ENCODE measurements around the gene B3GNT5.

The B3GNT5 gene

GRCh38 chr3:183283886-183284285 lies 30.8 kb downstream of the B3GNT5 start:
- H3K4me1 ChIP-seq (ENCODE audit: control insufficient read depth, insufficient read depth, low read length): peaks cover 47% of the 10 kb centered on the region
- no peak overlapping the region for H3K9ac ChIP-seq (ENCODE audit: low read depth, low read length)
- no peak overlapping the region for H3K4me3 ChIP-seq (ENCODE audit: low read length)
- no peaks in the 10 kb centered on the region for H3K9me3 ChIP-seq (replicated peaks; ENCODE audit: low read length)
- H3K4me2 ChIP-seq (ENCODE audit: low read length): no peak overlapping the region
- no peaks in the 10 kb centered on the region for H3K27me3 ChIP-seq (ENCODE audit: control insufficient read depth, insufficient read depth, low read length)
- H3K36me3 ChIP-seq (ENCODE audit: insufficient read depth, low read length): no peaks in the 10 kb centered on the region

DNA sequence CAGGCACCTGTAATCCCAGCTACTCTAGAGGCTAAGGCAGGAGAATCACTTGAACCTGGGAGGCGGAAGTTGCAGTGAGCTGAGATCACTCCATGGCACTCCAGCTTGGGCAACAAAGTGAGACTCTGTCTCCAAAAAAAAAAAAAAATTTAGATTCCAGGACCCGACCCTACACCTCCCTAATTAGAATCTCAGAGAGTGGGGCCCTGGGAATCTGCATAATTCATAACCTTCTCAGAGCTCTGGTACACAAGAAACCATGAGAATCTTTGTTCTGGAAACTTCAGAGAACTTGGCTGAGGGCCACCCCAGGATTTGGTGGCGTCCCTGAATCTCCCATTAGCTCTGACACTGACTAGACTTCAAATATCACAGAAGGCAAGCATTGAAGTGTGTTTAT lies 31.5 kb downstream of the B3GNT5 start:
- no peak overlapping the region for H3K4me3 ChIP-seq (ENCODE audit: low read length)
- H3K4me1 ChIP-seq (ENCODE audit: control insufficient read depth, insufficient read depth, low read length): peaks cover 45% of the 10 kb centered on the region
- H3K27me3 ChIP-seq (ENCODE audit: control insufficient read depth, insufficient read depth, low read length): no peaks in the 10 kb centered on the region
- no peak overlapping the region for H3K4me2 ChIP-seq (ENCODE audit: low read length)
- no peaks in the 10 kb centered on the region for H3K36me3 ChIP-seq (ENCODE audit: insufficient read depth, low read length)
- H3K9me3 ChIP-seq (replicated peaks; ENCODE audit: low read length): no peaks in the 10 kb centered on the region
- no peak overlapping the region for H3K9ac ChIP-seq (ENCODE audit: low read depth, low read length)

- Histone ChIP-seq H3K4me2 (ENCODE audit: low read length) (peak overlapping the region; percentile 58), H3K36me3 (ENCODE audit: insufficient read depth, low read length) (no peaks in the 10 kb centered on the region), H3K9ac (ENCODE audit: low read depth, low read length) (peak overlapping the region; percentile 66), H3K4me3 (ENCODE audit: low read length) (no peak overlapping the region), H3K27me3 (ENCODE audit: control insufficient read depth, insufficient read depth, low read length) (no peaks in the 10 kb centered on the region), H3K4me1 (ENCODE audit: control insufficient read depth, insufficient read depth, low read length) (peaks cover 45% of the 10 kb centered on the region), H3K9me3 (replicated peaks; ENCODE audit: low read length) (no peaks in the 10 kb centered on the region)
Observed at GRCh38 chr3:183285318-183285717, 32.3 kb downstream of the B3GNT5 start.

- Histone ChIP-seq H3K4me2 (ENCODE audit: low read length) (peak overlapping the region; percentile 58), H3K9ac (ENCODE audit: low read depth, low read length) (peak overlapping the region; percentile 67), H3K36me3 (ENCODE audit: insufficient read depth, low read length) (no peaks in the 10 kb centered on the region), H3K4me3 (ENCODE audit: low read length) (peak overlapping the region; percentile 21), H3K27me3 (ENCODE audit: control insufficient read depth, insufficient read depth, low read length) (no peaks in the 10 kb centered on the region), H3K4me1 (ENCODE audit: control insufficient read depth, insufficient read depth, low read length) (peaks cover 45% of the 10 kb centered on the region), H3K9me3 (replicated peaks; ENCODE audit: low read length) (no peaks in the 10 kb centered on the region)
Observed at GRCh38 chr3:183285828-183286457, 32.9 kb downstream of the B3GNT5 start.

GRCh38 chr3:183287301-183287971 lies 34.4 kb downstream of the B3GNT5 start:
- Histone ChIP-seq H3K36me3 (ENCODE audit: insufficient read depth, low read length) (no peaks in the 10 kb centered on the region), H3K4me1 (ENCODE audit: control insufficient read depth, insufficient read depth, low read length) (peaks cover 55% of the 10 kb centered on the region), H3K27me3 (ENCODE audit: control insufficient read depth, insufficient read depth, low read length) (no peaks in the 10 kb centered on the region), H3K9ac (ENCODE audit: low read depth, low read length) (peak overlapping the region; percentile 79), H3K4me2 (ENCODE audit: low read length) (peak overlapping the region; percentile 58), H3K9me3 (replicated peaks; ENCODE audit: low read length) (no peaks in the 10 kb centered on the region), H3K4me3 (ENCODE audit: low read length) (peak overlapping the region; percentile 48)

DNA sequence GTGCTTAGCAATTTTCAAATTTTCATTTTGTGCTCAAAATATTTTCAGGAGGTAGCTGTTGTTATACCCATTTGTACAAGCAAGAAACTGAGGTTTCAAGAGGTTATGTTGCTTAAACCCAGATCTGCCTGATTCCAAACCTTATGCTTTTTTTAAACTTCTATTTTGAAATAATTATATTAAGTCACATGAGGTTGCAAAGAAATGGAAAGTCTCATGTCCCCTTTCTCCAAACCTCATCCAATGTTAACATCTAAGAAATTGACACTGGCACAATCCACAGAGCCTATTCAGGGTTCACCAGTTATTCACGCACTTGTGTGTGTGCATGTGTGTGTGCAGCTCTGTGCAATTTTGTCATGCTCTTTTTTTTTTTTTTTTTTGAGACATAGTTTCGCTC lies 35.1 kb downstream of the B3GNT5 start:
- Histone ChIP-seq H3K9ac (ENCODE audit: low read depth, low read length) (peak overlapping the region; percentile 79), H3K4me2 (ENCODE audit: low read length) (peak overlapping the region; percentile 58), H3K4me1 (ENCODE audit: control insufficient read depth, insufficient read depth, low read length) (peaks cover 55% of the 10 kb centered on the region), H3K4me3 (ENCODE audit: low read length) (peak overlapping the region; percentile 48), H3K27me3 (ENCODE audit: control insufficient read depth, insufficient read depth, low read length) (no peaks in the 10 kb centered on the region), H3K9me3 (replicated peaks; ENCODE audit: low read length) (no peaks in the 10 kb centered on the region), H3K36me3 (ENCODE audit: insufficient read depth, low read length) (no peaks in the 10 kb centered on the region)

DNA sequence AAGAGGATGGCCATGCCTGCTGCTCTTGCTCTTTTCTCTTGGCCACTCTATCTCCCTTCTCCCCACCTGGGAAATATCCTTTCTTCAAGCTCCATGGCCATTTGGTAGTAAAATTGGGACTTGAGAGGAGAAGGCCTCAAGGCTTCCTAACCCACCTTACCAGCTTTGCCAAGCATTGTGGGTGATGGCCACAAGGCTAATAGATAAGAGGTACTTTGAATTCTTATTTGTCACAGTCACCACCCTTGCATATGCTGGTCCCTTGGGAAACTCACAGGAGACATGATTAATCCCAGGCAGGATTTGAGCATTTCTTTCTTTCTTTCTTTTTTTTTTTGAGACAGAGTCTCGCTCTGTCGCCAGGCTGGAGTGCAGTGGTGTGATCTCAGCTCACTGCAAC lies 37.2 kb downstream of the B3GNT5 start:
- no peak overlapping the region for H3K4me3 ChIP-seq (ENCODE audit: low read length)
- peaks cover 43% of the 10 kb centered on the region for H3K4me1 ChIP-seq (ENCODE audit: control insufficient read depth, insufficient read depth, low read length)
- no peak overlapping the region for H3K9ac ChIP-seq (ENCODE audit: low read depth, low read length)

DNA sequence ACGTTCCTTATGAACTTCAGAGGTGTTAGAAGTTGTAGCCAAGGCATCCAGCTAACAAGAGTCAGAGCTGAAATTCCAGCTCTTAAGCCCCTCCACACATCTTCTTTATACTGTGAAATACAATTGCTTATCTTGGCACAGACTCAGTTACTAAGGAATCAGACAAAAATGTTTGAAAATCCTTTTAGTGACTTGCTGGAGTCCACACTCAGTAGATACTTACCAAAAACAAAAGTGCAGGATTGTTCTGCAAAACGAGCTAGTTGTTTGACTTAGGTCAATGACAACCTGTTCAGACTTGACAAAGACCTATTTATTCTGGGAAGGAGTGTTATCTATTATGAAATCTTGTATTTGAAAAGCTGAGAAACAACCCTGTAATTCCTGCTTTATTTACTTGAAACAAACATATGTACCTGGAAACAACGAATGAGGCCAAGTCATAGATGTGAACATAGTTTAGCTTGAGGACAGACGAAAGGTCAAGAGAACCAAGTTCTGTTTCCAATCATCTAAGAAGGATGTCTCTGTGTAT lies 38.5 kb downstream of the B3GNT5 start:
- H3K4me2 ChIP-seq (ENCODE audit: low read length): no peak overlapping the region
- no peak overlapping the region for H3K9ac ChIP-seq (ENCODE audit: low read depth, low read length)
- H3K4me3 ChIP-seq (ENCODE audit: low read length): no peak overlapping the region
- no peaks in the 10 kb centered on the region for H3K9me3 ChIP-seq (replicated peaks; ENCODE audit: low read length)
- H3K4me1 ChIP-seq (ENCODE audit: control insufficient read depth, insufficient read depth, low read length): peaks cover 35% of the 10 kb centered on the region
- H3K36me3 ChIP-seq (ENCODE audit: insufficient read depth, low read length): no peaks in the 10 kb centered on the region
- no peaks in the 10 kb centered on the region for H3K27me3 ChIP-seq (ENCODE audit: control insufficient read depth, insufficient read depth, low read length)

More for the DNA sequence above, 37.2 kb downstream of the B3GNT5 start:
- Histone ChIP-seq H3K36me3 (ENCODE audit: insufficient read depth, low read length) (no peaks in the 10 kb centered on the region), H3K9me3 (replicated peaks; ENCODE audit: low read length) (no peaks in the 10 kb centered on the region), H3K4me2 (ENCODE audit: low read length) (no peak overlapping the region), H3K27me3 (ENCODE audit: control insufficient read depth, insufficient read depth, low read length) (no peaks in the 10 kb centered on the region)

- Histone ChIP-seq H3K4me2 (ENCODE audit: low read length) (no peak overlapping the region), H3K36me3 (ENCODE audit: insufficient read depth, low read length) (peaks cover 5% of the 10 kb centered on the region), H3K4me1 (ENCODE audit: control insufficient read depth, insufficient read depth, low read length) (peaks cover 29% of the 10 kb centered on the region), H3K4me3 (ENCODE audit: low read length) (no peak overlapping the region), H3K9me3 (replicated peaks; ENCODE audit: low read length) (no peaks in the 10 kb centered on the region), H3K27me3 (ENCODE audit: control insufficient read depth, insufficient read depth, low read length) (no peaks in the 10 kb centered on the region), H3K9ac (ENCODE audit: low read depth, low read length) (no peak overlapping the region)
Observed at GRCh38 chr3:183293966-183294365, 40.9 kb downstream of the B3GNT5 start.

GRCh38 chr3:183295211-183295610 lies 42.2 kb downstream of the B3GNT5 start:
- H3K4me1 ChIP-seq (ENCODE audit: control insufficient read depth, insufficient read depth, low read length): peaks cover 37% of the 10 kb centered on the region
- H3K9ac ChIP-seq (ENCODE audit: low read depth, low read length): no peak overlapping the region
- H3K36me3 ChIP-seq (ENCODE audit: insufficient read depth, low read length): peaks cover 5% of the 10 kb centered on the region
- H3K9me3 ChIP-seq (replicated peaks; ENCODE audit: low read length): no peaks in the 10 kb centered on the region
- no peaks in the 10 kb centered on the region for H3K27me3 ChIP-seq (ENCODE audit: control insufficient read depth, insufficient read depth, low read length)
- H3K4me2 ChIP-seq (ENCODE audit: low read length): peak overlapping the region; percentile 3
- no peak overlapping the region for H3K4me3 ChIP-seq (ENCODE audit: low read length)

- Histone ChIP-seq H3K27me3 (ENCODE audit: control insufficient read depth, insufficient read depth, low read length) (no peaks in the 10 kb centered on the region), H3K9ac (ENCODE audit: low read depth, low read length) (no peak overlapping the region), H3K9me3 (replicated peaks; ENCODE audit: low read length) (no peaks in the 10 kb centered on the region), H3K4me1 (ENCODE audit: control insufficient read depth, insufficient read depth, low read length) (peaks cover 42% of the 10 kb centered on the region), H3K36me3 (ENCODE audit: insufficient read depth, low read length) (peaks cover 5% of the 10 kb centered on the region), H3K4me3 (ENCODE audit: low read length) (no peak overlapping the region), H3K4me2 (ENCODE audit: low read length) (no peak overlapping the region)
Observed at GRCh38 chr3:183296944-183297343, 43.9 kb downstream of the B3GNT5 start.
